GM21447 (cell line): ENCODE measurements around the gene KIR3DL2.
"Not testable (repeated sequence)": the region's sequence is repeated elsewhere in the genome, so short reads cannot be mapped to it uniquely, and the experiment has no call there.

Experiments used
- ATAC-seq: cut with Tn5 transposase; IDR thresholded peaks from one replicate; pipeline ENCODE4 v1.9.1; 2021; ENCODE audit not compliant: unreplicated experiment

KIR3DL2 gene

DNA sequence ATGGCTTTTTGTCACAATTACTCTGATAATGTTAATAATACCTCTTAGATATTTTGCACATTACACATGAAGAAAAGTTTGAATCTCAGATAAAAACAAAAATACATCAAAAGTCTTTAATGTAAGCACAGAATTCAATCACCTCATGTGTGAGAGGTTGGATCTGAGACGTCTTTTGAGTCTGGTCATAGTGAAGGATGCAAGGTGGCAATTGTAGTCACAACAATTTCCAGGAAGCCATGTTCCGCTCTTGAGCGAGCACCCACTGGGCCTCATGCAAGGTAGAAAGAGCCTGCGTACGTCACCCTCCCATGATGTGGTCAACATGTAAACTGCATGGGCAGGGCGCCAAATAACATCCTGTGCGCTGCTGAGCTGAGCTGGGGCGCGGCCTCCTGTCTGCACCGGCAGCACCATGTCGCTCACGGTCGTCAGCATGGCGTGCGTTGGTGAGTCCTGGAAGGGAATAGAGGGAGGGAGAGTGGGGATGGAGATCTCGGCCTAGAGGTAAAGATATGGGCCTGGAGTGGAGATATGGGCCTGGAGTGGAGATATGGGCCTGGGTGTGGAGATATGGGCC is at the start of gene KIR3DL2:
Gene KIR3DL2, plus strand, starts transcription at position 383 of the 580 bp plus-strand sequence. Its CDS starts 33 bp downstream, at position 416.
- ATAC-seq: not testable (repeated sequence)

DNA sequence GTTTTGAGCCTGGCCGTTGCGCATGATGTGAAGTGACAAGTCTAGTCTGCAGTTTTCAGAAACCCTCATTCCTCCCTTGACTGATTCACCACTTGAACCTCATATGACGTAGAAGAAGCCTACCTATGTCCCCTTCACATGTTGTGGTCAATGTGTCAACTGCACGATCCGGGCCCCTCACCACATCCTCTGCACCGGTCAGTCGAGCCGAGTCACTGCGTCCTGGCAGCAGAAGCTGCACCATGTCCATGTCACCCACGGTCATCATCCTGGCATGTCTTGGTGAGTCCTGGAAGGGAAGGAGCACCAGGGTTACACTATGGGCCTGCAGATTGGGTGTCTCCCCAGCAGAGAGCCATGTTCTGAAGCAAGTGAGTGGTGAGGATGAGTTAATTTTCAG is 46.8 kb upstream of the KIR3DL2 start, which contains the start of gene KIR2DL4:
Gene KIR2DL4, plus strand, starts transcription at position 201 of the 400 bp plus-strand sequence. Its CDS starts 42 bp downstream, at position 243.
- ATAC-seq: no peak

DNA sequence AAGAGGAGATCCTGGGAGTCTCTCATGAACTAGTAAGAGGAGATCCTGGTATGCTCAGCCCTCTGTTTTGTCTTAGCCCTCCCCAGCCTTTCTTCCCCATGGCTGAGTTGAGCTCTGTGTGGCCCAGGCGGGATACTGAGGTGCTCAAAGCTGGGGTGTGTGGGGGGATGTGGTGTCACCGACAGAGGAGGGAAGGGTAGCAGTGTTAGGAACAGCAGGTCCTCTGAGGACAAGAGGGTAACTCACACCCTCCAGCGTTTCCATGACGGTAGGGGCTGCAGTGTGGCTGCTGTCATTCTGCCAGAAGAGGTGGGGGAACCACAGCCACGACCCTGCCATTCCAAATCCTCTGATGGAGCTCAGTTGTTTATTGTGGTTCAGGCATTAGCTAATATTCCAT is 46.1 kb upstream of the KIR3DL2 start:
- no peak for ATAC-seq

DNA sequence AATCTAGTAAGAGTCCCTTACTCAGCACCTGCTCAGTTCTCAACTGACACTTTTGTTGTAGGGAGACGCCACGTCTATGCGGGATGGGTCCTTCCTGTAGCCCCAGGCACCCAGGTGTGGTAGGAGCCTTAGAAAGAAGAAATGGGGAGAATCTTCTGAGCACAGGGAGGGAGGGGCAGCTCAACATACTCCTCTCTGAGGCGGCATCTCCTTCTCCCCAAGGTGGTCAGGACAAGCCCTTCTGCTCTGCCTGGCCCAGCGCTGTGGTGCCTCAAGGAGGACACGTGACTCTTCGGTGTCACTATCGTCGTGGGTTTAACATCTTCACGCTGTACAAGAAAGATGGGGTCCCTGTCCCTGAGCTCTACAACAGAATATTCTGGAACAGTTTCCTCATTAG is 45.7 kb upstream of the KIR3DL2 start:
- no peak for ATAC-seq

DNA sequence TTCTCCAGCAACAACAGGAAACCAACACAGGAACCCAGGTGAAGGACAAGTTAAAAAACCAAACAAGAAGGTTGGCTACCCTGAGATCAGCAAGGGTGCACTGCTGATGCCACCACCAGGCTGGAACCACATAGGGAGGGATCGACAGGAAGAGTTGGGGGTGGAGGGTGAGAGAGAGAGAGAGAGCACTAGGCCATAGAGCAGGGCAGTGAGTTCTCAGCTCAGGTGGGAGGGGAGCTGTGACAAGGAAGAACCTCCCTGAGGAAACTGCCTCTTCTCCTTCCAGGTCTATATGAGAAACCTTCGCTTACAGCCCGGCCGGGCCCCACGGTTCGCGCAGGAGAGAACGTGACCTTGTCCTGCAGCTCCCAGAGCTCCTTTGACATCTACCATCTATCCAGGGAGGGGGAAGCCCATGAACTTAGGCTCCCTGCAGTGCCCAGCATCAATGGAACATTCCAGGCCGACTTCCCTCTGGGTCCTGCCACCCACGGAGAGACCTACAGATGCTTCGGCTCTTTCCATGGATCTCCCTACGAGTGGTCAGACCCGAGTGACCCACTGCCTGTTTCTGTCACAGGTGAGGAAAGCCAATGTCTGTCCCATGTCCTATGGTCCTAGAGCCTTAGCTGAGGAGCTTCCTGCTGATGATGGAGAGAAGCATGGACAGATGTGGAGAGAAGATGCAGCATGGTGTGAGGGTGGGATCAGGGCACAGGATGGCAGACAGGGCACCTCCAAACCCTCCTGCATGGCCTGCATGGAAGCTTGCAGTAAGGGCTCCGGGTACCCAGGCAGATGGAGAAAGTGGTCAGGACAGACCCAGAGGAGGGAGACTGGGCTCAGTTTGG is 44.4 kb upstream of the KIR3DL2 start:
- no peak for ATAC-seq

DNA sequence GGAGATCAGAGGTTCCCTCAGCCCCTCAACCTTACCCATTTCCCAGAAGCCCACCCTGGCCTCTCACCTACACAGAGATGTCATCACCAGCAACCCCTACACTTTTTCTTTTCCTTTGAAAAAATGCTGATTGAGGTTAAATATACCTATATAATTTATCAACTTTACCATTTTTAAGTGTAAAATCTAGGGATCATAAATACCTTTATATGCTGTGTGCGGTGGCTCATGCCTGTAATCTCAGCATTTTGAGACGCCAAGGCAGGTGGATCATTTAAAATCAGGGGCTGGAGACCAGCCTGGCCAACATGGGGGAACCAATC is 43.8 kb upstream of the KIR3DL2 start:
- ATAC-seq: no peak

DNA sequence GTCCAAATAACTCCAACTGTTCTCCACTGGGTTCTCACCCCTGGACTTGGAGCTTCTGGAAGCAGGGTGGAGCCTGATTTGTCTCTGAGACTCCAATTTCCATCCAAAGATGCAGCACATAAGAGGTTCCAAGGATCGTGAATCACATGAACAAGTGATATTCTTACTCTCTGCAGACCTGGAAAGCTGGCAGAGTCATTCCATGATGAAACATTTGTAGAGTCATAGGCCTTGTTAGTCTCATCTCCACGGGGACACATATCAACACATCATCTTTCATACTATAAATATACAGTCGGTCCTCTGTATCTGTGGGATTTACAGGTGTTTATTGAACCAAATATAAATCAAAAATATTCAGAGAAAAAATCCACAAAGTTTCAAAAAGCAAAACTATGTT is 35.7 kb upstream of the KIR3DL2 start:
- not testable (repeated sequence) for ATAC-seq

- not testable (repeated sequence) for ATAC-seq
Observed at GRCh38 chr19:54816251-54816650, 34.0 kb upstream of the KIR3DL2 start, which contains the start of gene KIR3DL1. TSS of gene KIR3DL1 (plus strand) at chr19:54816468.

- no peak for ATAC-seq
Observed at GRCh38 chr19:54817670-54818536, 32.3 kb upstream of the KIR3DL2 start.

DNA sequence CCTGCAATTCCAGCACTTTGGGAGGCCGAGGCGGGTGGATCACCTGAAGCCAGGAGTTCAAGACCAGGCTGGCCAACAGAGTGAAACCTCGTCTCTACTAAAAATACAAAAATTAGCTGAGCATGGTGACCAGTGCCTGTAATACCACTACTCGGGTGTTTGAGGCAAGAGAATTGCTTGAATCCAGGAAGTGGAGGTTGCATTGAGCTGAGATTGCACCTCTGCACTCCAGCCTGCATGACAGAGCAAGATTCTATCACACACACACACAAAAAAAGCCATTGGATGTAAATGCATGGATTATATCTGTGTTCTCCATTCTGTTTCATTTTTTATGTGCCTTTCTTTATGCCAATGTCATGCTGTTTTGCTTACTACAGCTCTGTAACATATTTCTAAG is 25.8 kb upstream of the KIR3DL2 start:
- ATAC-seq: not testable (repeated sequence)

- ATAC-seq: not testable (repeated sequence)
Observed at GRCh38 chr19:54825326-54825725, 24.9 kb upstream of the KIR3DL2 start.

DNA sequence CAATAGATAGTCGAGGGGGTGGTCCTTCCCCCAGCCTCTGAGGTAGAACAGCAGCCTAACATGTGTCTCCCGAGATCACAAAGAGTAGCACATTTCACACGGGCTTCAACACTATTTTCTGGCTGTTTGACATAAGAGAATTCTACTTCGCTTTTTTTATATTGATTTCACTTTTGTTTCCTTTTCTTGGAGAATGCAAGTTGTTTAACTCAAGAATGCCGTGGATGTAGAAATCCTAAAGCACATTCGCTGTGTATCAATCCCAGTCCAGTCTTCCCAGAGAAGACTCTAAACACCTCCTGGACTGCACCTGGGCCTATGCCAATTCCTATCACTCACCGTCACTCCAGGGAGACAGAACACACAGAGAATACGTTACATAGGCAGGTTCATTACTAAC is 22.2 kb upstream of the KIR3DL2 start:
- ATAC-seq: not testable (repeated sequence)

GRCh38 chr19:54832496-54832895 is 17.7 kb upstream of the KIR3DL2 start, which contains the start of gene KIR2DS4:
TSS of gene KIR2DS4 (plus strand) at chr19:54832676.
- not testable (repeated sequence) for ATAC-seq

DNA sequence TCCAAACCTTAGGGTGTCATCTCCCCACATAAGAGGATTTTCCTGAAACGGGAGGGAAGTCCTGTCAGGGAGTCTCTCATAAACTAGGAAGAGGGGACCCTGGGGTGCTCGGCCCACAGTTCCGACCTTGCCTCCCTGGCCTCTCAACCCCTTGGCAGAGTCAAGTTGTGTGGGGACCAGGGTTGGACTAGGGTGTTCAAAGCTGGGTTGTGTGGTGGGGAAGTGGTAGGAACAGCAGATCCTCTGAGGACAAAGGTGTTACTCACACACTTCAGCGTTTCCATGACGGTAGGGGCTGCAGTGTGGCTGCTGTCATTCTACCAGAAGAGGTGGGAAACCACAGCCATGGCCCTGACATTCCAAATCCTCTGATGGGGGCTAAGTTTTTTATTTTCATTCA is 15.1 kb upstream of the KIR3DL2 start:
- not testable (repeated sequence) for ATAC-seq

DNA sequence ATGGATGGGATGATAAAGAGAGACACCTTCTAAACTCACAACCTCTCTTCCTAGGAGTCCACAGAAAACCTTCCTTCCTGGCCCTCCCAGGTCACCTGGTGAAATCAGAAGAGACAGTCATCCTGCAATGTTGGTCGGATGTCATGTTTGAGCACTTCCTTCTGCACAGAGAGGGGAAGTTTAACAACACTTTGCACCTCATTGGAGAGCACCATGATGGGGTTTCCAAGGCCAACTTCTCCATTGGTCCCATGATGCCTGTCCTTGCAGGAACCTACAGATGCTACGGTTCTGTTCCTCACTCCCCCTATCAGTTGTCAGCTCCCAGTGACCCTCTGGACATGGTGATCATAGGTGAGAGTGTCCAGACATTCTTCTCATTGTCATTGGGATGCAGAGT is 12.7 kb upstream of the KIR3DL2 start:
- ATAC-seq: not testable (repeated sequence)

GRCh38 chr19:54843171-54843570 is 7.1 kb upstream of the KIR3DL2 start:
- ATAC-seq: not testable (repeated sequence)

- no peak for ATAC-seq
Observed at GRCh38 chr19:54850930-54851329, 687 bp downstream of the KIR3DL2 start.

DNA sequence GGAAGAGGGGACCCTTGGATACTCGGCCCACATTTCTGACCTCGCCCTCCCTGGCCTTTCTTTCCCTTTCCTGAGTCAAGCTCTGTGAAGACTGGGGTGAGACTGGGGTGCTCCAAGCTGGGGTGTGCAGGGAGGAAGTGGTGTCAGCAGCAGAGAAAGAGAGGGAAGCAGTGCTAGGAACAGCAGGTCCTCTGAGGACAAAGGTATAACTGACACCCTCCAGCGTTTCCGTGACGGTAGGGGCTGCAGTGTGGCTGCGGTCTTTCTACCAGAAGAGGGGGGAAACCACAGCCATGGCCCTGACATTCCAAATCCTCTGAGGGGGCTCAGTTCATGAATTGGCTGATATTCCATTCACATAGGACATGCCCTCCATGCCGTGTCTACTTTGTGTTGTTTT is 1.1 kb downstream of the KIR3DL2 start:
- no peak for ATAC-seq

- ATAC-seq: not testable (repeated sequence)
Observed at GRCh38 chr19:54855241-54855640, 5.0 kb downstream of the KIR3DL2 start.

DNA sequence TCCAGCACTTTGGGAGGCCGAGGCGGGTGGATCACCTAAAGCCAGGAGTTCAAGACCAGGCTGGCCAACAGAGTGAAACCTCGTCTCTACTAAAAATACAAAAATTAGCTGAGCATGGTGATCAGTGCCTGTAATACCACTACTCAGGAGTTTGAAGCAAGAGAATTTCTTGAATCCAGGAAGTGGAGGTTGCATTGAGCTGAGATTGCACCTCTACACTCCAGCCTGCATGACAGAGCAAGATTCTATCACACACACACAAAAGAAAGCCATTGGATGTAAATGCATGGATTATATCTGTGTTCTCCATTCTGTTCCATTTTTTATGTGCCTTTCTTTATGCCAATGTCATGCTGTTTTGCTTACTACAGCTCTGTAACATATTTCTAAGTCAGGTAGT is 8.2 kb downstream of the KIR3DL2 start:
- ATAC-seq: not testable (repeated sequence)

- ATAC-seq: not testable (repeated sequence)
Observed at GRCh38 chr19:54859421-54859820, 9.2 kb downstream of the KIR3DL2 start.
